ENCODE results near the gene PITPNB.
A peak's percentile ranks its signal among the peaks of the same experiment; 100 is the strongest.

Gene PITPNB

GRCh38 chr22:27918341-27919221, 475 bp downstream of the PITPNB start:
- peak; percentile 48 for DNase-seq

DNA sequence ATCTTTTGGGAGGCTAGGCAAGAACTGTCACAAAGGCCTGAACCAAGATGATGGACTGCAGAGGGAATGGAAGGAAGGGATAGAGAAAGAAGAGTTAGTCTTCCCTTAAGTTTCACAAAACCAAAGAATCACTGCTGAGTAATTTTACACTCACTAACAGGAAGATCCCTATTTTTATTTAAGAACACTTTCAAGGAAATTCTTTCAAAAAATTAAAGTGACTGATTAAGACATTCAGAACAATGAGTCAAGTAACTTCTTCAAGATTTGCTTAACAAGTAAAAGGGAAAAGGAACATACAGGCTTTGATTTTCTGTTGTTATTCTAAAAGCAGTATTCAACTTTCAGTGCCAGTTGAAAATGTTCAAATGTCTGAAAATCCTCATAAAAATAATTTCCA, 3.1 kb downstream of the PITPNB start:
- DNase-seq = no peak

- no peak for DNase-seq
These were observed 5.8 kb downstream of the PITPNB start for GRCh38 chr22:27913162-27913741.

DNA sequence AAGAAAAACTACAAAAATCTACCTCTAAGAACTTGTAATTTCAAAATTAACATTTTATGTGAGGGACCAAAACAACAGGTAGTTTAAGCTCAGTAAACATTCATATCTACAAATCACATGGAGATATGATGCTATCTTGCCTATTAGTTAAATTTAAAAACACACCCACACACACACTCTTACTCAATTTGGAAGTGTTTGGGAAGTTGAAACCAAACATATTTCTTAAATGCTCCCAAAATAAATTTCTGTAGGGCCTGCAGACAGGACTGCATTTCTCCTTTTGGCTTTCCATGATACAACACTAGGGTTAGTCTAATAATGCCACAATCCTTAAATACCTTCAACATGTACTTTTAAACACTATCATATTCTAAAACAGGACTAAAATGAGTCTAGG, 7.0 kb downstream of the PITPNB start:
- DNase-seq = no peak

DNA sequence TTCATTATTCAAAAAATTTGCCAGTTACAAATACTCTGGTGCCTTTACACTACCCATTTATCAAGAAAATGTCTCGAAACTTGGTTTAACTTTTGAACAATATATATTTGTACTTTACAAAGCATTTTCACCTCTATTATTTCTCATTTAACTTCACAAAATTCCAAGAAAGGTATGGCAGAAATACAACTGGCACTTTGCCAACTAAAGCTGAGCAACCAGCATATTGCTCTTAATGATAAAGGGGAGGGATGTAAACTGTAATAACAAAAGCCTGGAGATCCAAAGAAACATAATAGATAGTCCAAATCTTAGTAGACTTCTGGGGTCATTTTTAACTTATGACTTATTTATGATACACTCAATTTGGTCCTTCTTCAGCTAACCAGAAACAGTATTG, 7.7 kb downstream of the PITPNB start:
- DNase-seq = no peak

DNA sequence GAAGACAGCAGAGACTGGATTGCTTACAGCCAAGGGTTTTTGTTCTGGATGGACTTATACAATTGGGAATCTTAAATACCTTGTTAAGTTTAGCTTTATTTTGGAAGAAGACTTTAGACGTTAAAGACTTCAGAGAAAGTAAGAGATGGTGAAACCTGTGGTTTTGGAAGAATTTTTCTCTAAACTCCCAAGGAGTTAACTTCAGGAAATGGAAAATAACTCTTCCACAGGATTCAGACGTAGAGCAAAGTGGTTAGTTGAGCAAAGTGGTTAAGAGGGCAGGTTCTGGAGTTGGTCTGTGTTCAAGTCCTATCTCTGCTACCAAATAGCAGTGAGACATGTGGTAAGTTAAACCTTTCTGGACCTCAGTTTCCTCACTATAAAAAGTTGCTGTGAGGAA, 12.8 kb downstream of the PITPNB start:
- no peak for DNase-seq

DNA sequence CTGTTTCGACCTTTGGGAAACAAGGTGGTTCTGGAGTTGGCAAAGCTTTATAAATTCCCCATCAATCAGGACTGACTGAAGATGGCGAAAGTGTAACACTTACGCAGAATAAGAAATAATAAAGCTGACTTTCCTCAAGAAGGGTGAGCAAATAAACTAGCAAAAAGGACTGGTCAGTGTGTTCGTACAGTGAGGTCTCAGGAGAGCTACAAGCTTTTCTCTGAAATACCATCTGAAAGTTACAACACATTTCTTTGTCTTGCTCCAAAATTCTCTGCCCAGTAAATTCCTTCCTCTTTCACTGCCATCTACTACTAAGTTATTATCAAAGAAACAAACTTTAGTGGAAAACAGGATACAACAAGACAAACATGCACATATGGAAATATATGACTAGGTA, 13.4 kb downstream of the PITPNB start:
- no peak for DNase-seq

GRCh38 chr22:27903805-27904473, 15.1 kb downstream of the PITPNB start:
- no peak for DNase-seq

- no peak for DNase-seq
These were observed 18.9 kb downstream of the PITPNB start for GRCh38 chr22:27900153-27900552.

- no peak for DNase-seq
These were observed 22.8 kb downstream of the PITPNB start for GRCh38 chr22:27896245-27896644.

DNA sequence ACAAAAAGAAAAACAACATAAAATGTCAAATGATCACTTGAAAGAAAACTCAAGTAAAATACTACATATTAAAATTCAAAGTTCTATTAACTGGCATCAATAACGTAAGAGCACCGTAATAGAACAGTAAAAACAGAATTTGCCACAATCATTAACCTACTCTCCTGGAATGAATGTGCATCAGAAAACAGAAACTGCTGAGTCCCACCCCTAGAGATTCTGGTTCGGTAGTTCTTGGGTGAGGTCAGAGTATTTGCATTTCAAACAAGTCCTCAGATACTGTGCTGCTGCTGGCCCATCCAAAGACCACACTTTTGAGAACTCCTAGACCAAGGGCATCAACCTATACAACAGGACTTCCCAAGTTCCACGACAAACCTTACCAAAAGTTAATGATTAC, 23.5 kb downstream of the PITPNB start:
- DNase-seq = no peak

DNA sequence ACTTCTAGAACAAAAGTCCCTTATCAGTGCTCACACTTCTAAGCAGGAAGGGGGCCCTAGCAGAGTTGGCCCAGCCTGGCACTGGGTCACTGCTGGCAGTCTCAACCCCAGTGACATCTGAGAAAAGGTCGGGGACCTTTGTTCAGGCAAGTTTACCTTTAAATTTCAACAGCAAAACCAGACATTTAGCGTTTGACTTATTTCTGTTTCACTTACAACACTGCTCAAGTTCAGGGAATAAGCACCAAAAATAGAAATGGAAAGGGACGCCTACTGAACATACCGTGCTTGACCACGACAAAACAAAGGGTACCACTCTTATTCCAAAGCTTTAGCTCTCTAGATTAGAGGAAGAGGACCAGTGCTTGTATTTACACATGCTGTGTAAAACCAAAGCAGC, 26.2 kb downstream of the PITPNB start:
- DNase-seq = no peak

DNA sequence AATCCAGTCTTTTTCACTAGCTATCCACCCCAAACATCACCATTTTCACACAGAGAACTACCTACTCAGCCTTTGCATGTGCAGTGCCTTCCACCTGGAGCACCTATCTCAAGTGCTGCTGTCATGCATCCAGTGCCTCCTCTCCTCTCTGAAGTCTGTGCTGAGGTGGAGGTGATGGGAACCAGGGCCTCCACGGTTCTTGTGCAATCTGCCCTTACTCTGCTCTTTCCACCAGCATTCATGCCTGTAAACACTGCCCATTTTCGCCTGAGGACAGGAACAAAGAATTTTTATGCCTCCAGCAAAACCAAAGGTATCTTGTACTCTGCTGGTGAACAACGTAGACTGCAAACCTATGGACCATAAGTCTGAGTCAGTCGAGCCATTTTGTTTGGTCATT, 27.0 kb downstream of the PITPNB start:
- no peak for DNase-seq

- no peak for DNase-seq
These were observed 30.7 kb downstream of the PITPNB start for GRCh38 chr22:27888310-27888709.

DNA sequence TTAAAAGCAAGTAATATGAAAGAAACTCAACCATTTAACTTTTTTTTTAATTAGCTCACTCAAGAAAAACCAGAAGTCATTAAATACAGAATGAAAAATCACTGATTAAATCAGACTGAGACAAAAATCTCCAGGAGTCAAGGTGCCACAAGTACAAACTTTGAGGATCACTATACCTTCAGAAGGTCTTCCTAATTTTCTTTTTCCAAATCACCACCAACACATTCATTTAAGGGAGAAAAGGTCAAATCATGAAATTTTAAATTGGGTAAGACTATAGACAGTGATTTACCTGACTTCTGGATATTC, 32.3 kb downstream of the PITPNB start:
- no peak for DNase-seq

DNA sequence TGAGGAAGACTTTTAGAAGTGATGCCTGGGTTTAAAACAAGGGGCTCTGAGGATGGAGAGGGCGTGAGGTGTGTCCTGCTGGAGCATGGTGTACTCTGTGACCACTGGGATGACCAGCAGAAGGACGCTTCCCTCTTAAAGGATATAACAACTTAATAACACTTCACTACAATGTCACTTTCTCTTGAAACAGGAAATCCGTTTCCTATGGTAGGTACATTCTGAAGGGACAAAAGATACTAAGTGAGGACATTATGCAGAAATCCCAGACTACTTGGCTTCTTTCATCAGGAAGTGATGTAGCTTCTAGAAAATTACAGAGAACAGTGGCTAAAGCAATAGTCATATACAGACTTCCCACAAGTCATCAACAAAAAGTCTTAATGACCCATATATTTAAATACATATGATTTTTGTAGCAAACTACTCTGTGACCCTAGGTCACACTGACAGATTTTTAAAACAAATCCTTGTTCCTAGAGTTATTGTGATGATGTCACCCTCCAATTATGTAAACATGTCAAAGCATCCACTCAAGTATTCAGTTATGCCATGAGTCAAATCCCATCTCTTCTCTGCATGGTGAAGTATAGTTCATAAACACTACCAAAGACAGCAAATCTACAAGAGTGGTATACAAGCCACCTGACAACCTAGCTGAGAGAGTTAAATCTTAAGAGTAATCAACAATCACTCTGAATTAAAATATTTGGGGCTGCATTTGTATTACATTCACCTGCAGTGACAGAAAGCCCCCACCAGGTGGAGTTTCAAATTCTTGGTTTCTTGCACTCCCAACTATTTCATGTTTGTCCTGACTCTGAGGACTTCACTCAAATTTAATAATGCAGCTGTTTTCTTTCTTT, 32.8 kb downstream of the PITPNB start:
- peak; percentile 93 for DNase-seq

- DNase-seq = no peak
These were observed 35.3 kb downstream of the PITPNB start for GRCh38 chr22:27883656-27884350.

DNA sequence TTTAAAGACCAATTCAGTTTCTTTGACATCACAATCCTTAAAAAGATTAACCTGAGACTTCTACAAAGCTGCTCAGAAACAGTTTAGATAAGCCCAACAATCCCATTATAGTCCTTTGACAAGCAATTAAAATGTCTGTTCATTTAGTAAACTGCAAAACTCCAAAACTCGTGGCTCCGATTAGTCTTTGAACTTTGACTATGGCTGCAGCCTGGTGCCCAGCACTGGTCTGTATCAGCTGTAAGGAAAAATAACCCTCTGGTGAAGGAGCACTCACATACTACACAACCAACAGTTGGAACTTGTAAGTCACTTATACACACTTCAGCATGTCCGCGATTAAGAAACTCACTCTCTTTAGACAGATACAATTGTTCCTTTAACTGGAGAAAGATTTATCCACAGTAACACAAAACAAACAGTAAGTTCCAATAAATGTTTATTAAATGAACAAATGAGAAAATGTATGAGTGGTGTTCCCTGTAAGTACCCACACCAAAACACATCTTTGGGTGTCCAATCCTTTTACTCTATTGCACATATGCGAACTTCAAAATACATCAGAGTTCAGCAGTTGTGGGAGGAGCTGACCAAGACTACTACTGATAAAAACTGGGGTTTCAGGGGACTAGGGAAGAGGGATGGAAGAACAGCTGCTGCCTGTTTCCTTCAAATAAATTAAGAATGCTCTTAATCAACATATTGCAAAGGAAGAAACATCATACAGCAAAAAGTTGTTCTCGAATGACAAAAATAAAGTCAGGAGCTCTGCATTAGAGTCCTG, 36.4 kb downstream of the PITPNB start:
- DNase-seq = no peak

GRCh38 chr22:27881421-27881820, 37.6 kb downstream of the PITPNB start:
- DNase-seq = no peak

DNA sequence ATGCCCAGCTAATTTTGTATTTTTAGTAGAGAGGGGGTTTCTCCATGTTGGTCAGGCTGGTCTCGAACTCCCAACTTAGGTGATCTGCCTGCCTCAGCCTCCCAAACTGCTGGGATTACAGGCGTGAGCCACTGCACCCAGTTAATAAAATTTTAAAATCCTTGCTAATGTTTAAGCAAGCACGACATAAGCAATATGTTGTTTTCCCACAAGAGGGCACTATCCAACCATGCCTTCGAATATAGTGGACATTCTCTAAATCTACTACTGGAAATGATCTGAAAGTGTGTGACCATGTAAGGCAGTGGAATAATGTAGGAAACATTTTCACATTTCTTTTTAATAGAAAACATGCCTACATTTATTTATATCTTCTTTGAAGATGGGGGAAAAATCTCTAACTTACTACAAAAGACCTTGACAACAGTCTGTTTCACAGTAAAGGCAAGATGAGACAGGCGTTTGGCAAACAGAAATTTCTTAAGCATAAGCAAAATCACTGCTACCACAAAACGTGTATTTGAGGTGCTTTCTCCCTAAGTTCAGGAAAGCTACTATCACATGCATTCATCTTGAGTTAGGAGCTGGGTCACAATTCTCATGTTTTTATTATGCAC, 38.2 kb downstream of the PITPNB start:
- peak; percentile 64 for DNase-seq

- DNase-seq = peak; percentile 54
These were observed 39.1 kb downstream of the PITPNB start for GRCh38 chr22:27879923-27880322.

Measured in HCEC 1CT (cell line).